GM18868 (cell line): Measurements from ENCODE around the gene RSRP1.
"Not testable (repeated sequence)": the region's sequence is repeated elsewhere in the genome, so short reads cannot be mapped to it uniquely, and the experiment has no call there.

ENCODE experiments used
- ATAC-seq: cut with Tn5 transposase; IDR thresholded peaks from one replicate; pipeline ENCODE4 v1.9.1; 2021; ENCODE audit warnings: mild to moderate bottlenecking, moderate library complexity; ENCODE audit not compliant: unreplicated experiment

RSRP1 gene

DNA sequence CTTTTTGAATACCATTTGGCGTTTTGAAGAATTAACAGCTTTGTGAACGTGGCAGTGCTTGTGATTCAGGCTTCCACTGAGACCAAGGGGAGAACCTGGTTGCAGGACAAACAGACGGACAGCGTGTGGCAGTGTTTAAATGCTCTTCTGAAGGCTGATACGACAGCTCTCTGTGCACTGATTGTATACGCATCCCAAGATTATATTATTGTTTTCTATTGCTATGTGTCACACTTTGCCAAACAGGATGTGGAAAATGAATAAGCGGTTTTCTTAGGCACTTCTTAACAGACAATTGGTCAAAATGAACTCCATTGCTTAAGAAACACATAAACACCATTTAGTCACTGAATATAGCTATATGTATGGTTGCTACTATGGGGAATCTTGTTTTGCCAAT is 12.6 kb upstream of the RSRP1 start:
- ATAC-seq: not testable (repeated sequence)

DNA sequence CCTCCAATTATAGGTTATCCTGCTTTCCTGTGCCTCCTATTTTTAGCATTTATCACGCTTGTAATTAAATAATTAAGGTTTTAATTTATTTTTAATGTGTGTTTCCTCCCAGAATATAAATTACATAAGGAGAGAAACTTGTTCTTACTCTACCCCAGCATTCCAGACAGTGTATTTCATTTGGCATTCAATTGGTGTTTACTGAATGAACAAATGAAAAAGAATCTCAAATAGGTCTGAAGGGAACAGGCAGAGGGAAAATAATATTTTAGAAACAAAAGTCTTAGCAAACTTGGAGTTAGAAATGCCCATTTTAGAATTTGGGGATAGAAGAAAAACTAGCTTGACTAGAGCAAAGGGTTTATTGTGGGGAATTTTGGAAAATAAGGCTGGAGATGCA is 9.9 kb upstream of the RSRP1 start:
- ATAC-seq: no peak

DNA sequence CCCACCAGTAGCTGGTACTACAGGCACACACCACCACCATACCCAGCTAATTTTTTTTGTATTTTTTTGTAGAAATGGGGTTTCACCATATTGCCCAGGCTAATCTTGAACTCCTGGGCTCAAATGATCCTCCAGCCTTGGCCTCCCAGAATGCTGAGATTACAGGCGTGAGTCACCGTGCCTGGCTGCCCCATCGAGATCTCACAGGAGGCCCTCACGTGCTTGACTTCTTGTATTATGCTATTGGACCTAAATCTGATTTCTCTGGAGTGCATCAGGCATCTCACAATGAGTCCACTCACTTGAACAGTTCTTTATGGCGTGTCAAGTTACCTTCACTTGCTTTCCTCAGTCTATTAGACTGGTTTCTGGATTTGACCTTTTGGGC is 9.3 kb upstream of the RSRP1 start:
- ATAC-seq: no peak

DNA sequence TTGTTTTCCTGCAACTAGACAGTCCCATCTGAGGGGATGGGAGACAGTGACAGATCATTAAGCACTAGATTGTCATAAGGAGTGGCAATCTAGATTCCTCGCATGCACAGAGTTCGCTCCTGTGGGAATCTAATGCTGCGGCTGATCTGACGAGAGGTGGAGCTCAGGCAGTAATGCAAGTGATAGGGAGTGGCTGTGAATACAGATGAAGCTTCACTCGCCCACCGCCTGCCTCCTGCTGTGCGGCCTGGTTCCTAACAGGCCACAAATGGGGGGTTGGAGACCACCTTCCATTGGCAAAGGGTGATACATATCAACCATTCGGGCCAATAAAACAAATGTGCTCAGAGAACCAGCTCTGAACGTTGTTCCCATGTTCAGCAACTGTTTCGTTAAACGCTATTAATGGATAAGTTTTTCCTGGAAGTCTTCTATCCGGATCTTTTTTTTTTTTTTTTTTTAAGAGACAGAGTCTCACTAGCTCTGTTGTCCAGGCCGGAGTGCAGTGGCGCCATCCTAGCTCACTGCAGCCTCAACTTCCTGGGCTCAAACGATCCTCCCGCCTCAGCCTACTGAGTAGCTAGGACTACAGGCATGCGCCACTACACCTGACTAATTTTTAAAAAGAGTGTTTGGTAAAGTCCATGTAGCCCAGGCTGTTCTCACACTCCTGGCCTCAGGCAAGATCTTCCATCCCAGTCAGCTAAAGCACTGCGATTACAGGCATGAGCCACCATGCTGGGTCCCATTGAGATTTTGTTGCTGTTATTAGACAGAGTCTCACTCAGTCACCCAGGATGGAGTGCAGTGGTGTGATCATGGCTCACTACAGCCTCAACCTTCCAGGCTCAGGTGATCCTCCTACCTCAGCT is 8.7 kb upstream of the RSRP1 start:
- no peak for ATAC-seq

DNA sequence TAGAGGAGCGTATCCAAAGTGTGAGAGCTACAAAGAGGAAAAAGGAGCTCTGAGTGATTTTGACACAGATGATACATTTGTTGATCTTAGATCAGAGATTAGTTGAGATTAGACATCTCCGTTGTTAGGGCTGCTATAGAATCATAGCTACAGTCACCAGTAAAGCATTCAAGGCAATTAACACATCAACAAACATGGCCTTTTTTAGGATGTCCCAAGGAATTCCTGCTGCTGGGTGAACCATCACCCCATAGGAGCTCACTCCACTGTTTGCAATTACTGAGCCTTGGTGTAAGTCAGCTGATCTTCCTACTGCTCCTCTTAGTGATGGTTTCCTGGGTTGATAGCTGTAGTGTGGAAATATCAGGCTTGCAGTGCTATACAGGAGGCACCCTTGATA is 6.7 kb upstream of the RSRP1 start:
- no peak for ATAC-seq

DNA sequence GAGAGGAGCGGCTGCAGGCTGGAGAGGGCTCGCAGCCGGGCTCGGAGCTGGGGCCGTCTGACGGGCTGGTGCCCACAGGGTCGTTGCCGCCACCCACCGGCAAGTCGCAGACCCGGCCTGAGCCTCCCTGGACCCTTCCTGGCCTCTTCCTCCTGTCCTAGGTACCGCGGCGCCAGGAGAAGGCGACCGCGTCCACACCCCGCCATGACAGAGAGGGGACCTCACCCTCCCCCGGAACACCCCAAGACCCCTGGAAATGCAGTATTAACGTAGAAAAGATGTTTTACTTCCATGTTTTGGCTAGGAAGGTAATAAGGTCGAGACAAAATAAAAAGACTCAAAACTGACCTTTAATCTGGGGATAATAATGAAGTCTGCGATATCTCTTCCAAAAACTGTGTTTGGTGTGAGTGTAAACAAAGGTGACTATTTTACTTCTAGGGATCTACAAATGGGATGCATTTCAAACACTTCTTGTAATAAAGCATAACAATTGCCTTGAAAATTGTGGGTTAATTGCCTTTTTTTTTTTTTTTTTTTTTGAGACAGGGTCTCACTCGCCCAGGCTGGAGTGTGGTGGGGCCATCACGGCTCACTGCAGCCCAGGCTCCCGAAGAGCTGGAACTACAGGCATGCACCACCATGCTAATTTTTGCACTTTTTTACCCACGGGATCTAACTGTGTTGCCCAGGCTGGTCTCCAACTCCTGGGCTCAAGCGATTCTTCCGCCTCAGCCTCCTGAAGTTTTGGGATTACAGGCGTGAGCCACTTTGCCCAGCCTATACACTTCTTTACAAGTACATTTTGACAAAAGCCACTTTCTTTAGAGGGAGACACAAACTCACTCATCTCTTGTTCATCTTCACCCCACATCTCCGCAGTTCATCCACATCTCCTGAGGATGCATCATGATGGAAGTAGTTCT is 838 bp upstream of the RSRP1 start:
- peak; percentile 38 for ATAC-seq

DNA sequence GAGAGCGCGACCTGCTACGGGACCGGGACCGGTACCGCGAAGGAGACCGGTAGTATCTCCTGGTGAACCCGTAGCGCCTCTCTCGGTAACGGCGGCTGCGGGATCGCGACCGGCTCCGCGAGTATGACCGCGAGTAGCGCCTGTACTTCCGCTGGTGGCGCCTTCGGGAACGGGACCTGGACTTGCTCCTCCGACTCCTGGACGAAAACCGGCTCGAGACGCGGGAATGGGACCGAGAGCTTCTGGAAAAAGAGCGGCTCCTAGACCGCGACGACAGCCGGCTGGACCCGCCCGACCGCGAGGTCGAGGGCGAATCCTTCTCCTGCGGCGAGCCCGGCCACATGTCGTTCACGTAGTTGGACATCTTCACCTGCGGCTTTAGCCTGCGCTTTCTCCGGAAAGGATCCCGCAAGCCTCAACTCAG is 642 bp downstream of the RSRP1 start:
- ATAC-seq: no peak

DNA sequence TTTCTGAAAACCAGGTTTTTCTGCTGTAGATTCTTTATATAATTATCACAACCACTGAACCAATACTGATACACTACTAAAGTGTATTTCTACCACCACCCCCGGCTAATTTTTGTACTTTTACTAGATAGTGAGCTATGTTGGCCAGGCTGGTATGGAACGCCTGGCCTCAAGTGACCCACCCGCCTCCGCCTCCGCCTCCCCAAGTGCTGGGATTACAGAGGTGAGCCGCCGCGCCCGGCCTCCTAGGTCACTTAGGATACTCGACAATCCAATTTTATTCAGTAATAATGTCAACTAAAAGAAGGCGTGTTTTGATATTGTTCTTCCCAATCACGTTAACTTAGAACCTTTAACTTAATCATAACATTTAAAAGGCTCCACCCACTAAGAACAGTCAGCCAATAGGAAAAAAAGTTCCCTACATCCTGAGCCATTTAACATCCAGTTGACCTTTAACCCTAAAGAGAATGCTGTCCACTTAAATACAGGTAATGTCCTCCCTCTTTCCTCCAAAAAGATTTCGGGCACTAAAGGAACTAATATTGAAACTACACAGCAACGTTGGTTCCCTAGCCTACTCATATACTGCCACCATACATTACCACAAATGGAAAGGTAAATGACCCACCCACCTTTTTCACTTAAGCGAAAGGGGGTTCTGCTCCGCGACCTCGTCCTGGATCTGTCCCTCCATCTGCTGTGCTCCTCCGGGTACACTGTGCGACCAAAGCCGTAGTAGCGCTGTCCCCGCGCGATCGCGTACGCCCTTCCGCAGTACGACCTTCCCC is 1.2 kb downstream of the RSRP1 start:
- no peak for ATAC-seq

DNA sequence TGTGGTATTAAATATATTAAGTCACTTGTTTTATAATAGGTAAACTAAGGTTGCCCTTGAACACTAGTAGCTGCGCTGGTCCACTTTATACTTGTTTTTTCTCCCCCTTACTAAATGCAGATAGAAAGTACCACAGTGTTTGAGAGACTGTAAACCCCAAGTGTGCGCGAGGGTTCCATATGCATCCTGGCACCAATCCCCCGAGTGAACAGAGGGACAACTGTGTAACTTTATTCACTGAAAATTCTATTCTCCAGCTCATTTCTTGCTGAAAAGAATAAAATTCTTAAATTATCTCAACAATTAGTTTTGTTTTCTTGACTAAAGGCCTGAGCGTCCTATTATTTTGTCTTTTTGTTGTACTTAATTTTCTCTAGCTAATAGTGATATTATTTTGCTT is 1.9 kb downstream of the RSRP1 start:
- no peak for ATAC-seq

DNA sequence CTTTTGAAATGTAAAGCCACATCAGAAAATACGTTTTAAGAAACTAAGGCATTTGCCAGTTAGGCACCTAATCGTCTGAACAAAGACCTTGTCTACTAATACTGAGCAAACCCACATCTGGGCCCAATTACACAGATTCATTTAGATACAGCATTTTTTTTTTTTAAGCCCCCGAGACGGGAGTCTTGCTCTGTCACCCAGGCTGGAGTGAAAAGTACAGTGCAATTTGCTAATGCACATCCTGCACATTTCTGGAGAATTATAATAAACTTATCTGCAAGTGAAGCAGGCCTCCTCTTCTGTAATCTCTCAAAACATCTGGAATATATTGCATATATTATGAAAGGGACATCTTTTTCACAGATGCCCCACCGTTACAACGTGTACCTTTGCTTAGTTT is 3.3 kb downstream of the RSRP1 start:
- ATAC-seq: no peak

DNA sequence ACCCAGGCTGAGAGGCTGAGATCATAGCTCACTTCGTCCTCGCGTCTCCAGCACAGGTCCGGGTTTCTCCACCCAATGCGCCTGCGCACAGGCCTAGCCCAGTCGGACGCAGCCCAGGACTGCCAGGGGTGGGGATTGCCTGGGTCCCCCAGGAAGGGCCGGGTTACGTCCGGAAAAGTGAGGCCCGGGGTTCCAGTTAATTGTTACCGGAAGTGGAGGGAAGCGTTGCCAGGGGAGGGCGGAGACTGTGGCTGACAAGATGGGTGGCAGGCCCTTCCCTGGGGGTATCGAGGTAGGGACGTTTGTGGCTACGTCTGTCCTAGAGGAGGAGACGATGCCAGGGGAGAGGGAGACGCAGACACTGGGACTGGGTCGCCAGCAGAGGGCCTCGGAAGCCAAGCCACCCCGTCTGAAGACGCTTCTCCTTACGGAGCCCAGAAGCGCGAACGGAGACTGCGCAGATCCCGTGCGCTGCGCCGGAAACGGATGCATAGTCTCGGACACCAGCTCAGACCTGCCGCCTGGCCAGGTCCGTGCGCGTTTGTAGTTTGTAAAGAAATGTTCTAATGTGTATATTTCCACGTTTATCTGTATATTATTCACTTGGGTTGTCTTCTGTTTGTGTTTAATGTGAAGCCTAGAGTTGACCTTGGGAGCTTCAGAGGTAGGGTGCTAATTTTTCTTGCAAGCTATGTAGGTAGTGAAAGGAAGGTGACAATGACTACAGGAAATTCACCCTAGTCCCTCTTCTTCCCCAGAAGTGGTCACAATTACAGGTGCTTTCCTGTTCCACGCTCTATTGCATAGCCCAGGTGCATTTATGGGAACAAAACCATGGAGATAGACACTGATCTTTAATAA is 7.3 kb downstream of the RSRP1 start:
- peak; percentile 73 for ATAC-seq

DNA sequence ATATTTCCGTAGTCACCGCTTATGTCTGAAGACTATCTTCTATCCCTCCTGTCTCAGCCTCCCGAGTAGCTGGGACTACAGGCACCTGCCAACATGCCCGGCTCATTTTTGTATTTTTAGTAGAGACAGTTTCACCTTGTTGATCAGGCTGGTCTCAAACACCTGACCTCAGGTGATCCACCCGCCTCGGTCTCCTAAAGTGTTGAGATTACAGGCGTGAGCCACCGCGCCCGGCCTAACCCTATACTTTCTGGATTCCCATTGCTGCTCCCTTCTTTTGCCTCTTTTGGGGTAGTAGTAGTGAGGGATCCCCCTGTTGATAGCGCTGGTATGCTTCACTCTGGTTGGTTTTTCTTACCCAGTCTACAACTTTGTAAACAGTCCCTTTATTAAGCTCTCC is 9.2 kb downstream of the RSRP1 start:
- no peak for ATAC-seq

DNA sequence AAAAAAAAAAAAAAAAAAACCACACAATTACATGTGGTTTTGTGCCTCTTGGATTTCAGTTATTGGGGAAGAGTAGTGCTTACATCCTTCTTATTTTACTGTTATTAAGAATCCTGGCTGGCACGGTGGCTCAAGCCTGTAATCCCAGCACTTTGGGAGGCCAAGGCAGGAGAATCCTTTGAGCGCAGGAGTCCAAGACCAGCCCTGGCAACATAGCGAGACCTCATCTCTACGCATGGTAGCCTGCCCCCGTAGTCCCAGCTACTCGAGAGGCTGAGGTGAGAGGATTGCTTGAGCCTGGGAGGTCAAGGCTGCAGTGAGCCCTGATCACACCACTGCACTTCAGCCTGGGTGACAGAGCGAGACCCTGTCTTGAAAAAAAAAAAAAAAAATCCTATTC is 11.0 kb downstream of the RSRP1 start:
- ATAC-seq: not testable (repeated sequence)

DNA sequence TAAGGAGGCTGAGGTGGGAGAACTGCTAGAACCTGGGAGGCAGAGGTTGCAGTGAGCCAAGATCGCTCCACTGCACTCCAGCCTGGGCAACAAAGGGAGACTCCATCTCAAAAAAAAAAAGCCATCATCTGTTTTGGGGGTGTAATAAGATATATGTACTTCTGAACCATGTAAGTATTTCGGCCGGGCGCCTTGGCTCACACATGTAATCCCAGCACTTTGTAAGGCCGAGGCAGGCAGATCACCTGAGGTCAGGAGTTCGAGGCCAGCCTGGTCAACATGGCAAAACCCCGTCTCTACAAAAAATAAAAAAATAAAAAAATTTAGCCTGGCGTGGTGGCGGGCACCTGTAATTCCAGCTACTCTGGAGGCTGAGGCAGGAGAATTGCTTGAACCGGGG is 11.8 kb downstream of the RSRP1 start:
- ATAC-seq: not testable (repeated sequence)

DNA sequence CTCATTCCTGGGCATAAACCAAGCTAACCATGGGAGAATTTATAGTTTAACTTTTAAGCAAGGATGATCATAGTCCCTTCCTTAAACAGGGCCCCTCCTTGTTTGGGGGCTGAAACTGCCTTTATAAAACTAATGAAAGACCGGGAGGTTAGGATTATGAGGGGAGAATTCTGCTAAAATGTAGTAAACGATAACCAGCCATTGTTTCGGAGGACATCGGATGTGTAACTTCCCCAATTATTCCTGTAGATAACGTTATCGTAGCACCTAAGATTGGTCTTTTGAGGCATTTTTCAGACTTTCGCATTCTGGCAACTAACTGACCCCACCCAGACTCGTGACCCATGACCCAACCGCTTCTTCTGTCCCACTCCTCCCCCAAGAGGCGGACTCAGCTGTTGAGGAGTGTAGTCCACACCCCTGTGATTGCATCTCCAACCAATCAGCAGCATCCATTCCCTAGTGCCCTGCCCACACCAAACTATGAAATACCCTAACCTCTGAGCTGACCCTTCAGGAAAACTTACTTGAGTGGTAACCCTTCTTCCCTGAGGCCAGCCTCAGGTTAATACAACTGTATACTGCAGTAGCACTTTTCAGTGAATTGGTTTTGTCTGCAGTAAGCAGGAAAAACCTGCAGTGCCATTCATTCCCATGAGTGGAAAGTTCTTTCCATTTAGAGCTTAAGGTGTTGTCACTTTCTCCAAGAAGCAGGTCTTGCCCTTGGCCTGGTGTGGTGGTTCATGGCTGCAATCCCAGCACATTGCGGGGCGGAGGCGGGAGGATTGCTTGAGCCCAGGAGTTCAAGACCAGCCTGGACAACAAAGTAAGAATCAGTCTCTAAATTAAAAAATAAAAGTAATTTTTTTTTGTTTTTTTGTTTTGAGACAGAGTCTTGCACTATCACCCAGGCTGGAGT is 14.1 kb downstream of the RSRP1 start:
- no peak for ATAC-seq

DNA sequence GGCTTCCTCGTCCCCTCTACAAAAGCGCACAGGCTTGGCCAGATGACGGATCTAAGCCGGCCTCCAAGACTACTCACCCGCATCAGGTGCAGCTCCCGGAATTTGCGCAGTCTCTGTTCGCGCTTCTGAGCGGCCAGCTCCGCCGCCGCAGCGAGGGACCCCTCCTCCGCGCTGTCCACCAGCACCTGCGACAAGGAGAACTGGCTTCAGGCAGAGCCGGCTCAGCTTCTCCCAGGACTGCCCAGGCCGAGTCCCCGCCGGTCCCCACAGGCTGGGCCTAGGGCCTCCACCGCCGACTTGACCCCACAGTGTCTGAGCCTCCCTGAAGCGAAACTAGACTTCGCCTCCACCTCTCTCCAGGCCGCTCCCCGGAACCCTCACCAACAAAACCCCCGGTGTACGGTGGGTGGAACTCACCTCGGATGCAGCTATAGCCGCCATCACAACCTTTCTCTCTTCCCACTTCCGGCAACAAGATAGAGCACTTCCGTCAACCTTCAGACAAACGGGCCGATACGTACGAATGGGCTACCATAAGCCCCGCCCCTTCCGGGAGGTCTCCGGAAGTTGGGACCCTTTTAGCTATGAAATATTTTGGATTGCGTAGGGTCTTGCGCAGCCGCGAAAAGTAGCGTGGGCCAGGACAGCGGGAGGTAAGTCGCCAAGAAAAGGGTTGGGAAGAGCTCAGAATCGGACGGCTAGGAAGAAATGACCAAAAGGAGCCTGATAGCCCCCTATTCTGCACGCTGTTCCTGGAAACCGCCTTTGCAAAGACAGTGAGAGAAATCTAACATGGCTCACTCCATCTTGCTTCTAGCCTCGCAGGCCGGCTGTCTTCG is 15.0 kb downstream of the RSRP1 start, which contains the start of gene SYF2:
TSS of gene SYF2 (minus strand) at position 476 of the 839 bp plus-strand sequence. CDS start at position 441, 35 bp downstream.
- ATAC-seq: peak; percentile 85

DNA sequence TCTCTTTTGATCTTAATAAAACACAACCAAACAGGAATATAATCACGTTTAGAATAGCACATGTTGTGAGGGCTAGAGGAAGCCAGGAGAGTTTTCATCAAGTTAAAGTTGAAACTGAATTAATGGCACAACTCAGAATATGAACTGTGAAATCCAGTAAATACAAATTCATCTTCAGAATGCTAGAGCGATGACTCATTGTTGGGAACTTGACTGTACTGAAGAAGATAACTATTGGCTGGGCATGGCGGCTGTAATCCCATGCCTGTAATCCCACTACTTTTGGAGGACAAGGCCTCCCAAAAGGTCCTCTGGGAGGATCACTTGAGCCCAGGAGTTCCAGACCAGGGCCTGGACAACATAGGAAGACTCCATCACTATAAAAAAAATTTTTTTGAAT is 23.8 kb downstream of the RSRP1 start:
- ATAC-seq: no peak

DNA sequence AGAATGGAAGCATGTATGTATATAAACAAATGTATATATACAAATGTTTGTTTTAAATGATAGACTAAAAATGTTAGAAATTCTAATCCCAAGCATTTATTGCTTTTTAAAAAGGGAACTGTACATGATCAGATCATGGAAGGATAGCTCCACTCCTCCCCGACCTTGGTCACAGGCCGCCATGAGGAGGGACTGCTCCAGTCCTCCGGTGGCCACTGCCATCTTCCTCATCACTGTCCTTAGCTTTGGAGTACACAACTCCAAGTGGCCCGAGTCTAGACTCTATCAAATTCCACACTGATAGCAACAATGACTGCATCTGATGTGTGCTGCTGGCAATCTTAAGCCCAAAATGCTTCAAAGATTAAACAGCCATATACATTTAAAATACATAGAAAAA is 24.6 kb downstream of the RSRP1 start:
- ATAC-seq: no peak
